Stimulated activated naive CD8-positive, alpha-beta T cell treated with anti-CD3 and anti-CD28 coated beads, Interleukin-15, Interleukin-2, amounts not matched to agents 100 ng/mL and 50 ng/mL, for 24 hours (primary cell): ENCODE data around the gene SYT2.
"Not testable (repeated sequence)": the region's sequence is repeated elsewhere in the genome, so short reads cannot be mapped to it uniquely, and the experiment has no call there.

Experiments used
- H3K27ac Mint-ChIP-seq: one replicate; pipeline ENCODE4 v1.8.0; 2021; ENCODE audit warnings: mild to moderate bottlenecking, mixed read lengths
- H3K27me3 Mint-ChIP-seq: one replicate; pipeline ENCODE4 v1.8.0; 2021; ENCODE audit warnings: mixed read lengths
- H3K36me3 Mint-ChIP-seq: one replicate; pipeline ENCODE4 v1.8.0; 2021; ENCODE audit warnings: low read depth, mixed read lengths
- H3K4me1 Mint-ChIP-seq: one replicate; pipeline ENCODE4 v1.8.0; 2021; ENCODE audit warnings: low read depth, mixed read lengths
- H3K4me3 Mint-ChIP-seq: one replicate; pipeline ENCODE4 v1.8.0; 2021; ENCODE audit warnings: mild to moderate bottlenecking, mixed read lengths
- H3K9me3 Mint-ChIP-seq: one replicate; pipeline ENCODE4 v1.8.0; 2021; ENCODE audit warnings: mixed read lengths

The SYT2 gene

DNA sequence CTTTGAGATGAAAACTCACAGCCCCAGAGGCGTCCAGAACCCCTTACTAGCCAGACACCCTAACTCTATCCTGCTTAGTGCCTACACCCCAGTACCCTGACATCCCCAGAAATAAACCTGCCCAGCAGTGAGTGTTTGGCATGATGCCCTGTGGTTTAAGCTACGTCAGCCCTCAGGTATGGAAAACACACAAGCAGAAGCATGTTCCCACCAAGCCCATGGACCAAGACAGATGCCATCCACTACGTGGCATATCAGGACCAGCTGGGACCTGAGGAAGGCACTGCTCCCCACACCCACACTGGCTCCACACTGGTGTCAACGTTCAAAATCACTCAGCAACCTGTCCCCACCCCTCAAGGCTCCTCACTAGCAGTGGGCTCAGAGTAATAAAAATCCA, 116.4 kb downstream of the SYT2 start:
- Mint-ChIP-seq H3K27me3 (no peaks in the 10 kb centered on the region), H3K36me3 (no peaks in the 10 kb centered on the region), H3K27ac (no peak overlapping the region), H3K4me3 (no peak overlapping the region), H3K9me3 (no peaks in the 10 kb centered on the region), H3K4me1 (no peaks in the 10 kb centered on the region)

- Mint-ChIP-seq H3K27ac (no peak overlapping the region), H3K4me3 (no peak overlapping the region), H3K4me1 (no peaks in the 10 kb centered on the region), H3K27me3 (no peaks in the 10 kb centered on the region), H3K36me3 (no peaks in the 10 kb centered on the region), H3K9me3 (no peaks in the 10 kb centered on the region)
Observed at GRCh38 chr1:202592146-202592545, 118.1 kb downstream of the SYT2 start.

DNA sequence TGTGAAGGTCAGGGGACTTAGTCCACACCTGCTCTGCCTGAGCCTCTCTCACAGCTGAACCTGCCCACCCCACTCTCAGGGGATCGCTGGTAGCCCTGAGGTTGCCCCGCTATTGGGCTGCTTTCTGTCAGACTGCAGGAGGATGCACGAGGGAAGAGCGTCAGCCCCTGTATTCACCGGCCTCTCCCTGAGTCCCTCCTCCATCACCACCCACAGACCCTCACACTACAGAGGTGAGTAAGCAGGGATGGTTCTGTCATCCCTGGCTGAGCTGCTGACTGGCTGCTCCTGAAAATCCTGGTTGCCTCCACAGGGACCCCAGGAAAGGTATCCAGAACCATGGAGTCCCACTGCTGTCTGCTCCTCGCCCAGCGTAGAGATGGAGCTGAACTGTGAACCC, 118.7 kb downstream of the SYT2 start:
- H3K27ac Mint-ChIP-seq = no peak overlapping the region
- H3K36me3 Mint-ChIP-seq = no peaks in the 10 kb centered on the region
- H3K4me1 Mint-ChIP-seq = no peaks in the 10 kb centered on the region
- no peaks in the 10 kb centered on the region for H3K9me3 Mint-ChIP-seq
- H3K4me3 Mint-ChIP-seq = no peak overlapping the region
- H3K27me3 Mint-ChIP-seq = no peaks in the 10 kb centered on the region

DNA sequence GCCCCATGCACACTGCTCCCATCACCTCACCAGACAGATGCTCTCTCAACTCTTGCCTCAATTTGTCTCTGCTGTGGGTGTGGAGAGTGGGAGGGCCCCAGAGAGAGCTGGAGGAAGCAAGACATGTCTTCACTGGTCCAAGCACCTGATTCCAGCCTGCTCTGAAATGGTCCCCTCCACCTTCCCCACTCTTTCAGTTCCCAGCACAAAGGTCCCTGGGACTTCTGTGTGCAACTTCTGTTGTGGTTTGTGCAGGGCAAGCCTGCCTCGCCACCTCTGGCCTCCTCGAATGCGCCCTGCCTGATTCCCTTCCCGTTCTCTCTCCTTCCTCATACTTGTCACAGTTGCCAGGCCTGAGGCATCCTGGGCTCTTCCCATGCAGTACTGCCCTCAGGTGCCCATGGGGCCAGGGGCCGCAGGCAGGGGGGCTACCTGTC, 119.3 kb downstream of the SYT2 start:
- Mint-ChIP-seq H3K4me3 (no peak overlapping the region), H3K9me3 (no peaks in the 10 kb centered on the region), H3K27ac (no peak overlapping the region), H3K4me1 (no peaks in the 10 kb centered on the region), H3K27me3 (no peaks in the 10 kb centered on the region), H3K36me3 (no peaks in the 10 kb centered on the region)

GRCh38 chr1:202590126-202590525, 120.1 kb downstream of the SYT2 start:
- Mint-ChIP-seq H3K27me3 (no peaks in the 10 kb centered on the region), H3K4me1 (no peaks in the 10 kb centered on the region), H3K4me3 (no peak overlapping the region), H3K9me3 (no peaks in the 10 kb centered on the region), H3K27ac (no peak overlapping the region), H3K36me3 (no peaks in the 10 kb centered on the region)

- Mint-ChIP-seq H3K27me3 (no peaks in the 10 kb centered on the region), H3K36me3 (no peaks in the 10 kb centered on the region), H3K4me3 (no peak overlapping the region), H3K4me1 (no peaks in the 10 kb centered on the region), H3K27ac (no peak overlapping the region), H3K9me3 (no peaks in the 10 kb centered on the region)
Observed at GRCh38 chr1:202589190-202589930, 120.9 kb downstream of the SYT2 start.

- H3K36me3 Mint-ChIP-seq = no peaks in the 10 kb centered on the region
- no peaks in the 10 kb centered on the region for H3K4me1 Mint-ChIP-seq
- H3K9me3 Mint-ChIP-seq = no peaks in the 10 kb centered on the region
- H3K27me3 Mint-ChIP-seq = no peaks in the 10 kb centered on the region
- no peak overlapping the region for H3K27ac Mint-ChIP-seq
- H3K4me3 Mint-ChIP-seq = no peak overlapping the region
Observed at GRCh38 chr1:202588503-202589189, 121.6 kb downstream of the SYT2 start.

DNA sequence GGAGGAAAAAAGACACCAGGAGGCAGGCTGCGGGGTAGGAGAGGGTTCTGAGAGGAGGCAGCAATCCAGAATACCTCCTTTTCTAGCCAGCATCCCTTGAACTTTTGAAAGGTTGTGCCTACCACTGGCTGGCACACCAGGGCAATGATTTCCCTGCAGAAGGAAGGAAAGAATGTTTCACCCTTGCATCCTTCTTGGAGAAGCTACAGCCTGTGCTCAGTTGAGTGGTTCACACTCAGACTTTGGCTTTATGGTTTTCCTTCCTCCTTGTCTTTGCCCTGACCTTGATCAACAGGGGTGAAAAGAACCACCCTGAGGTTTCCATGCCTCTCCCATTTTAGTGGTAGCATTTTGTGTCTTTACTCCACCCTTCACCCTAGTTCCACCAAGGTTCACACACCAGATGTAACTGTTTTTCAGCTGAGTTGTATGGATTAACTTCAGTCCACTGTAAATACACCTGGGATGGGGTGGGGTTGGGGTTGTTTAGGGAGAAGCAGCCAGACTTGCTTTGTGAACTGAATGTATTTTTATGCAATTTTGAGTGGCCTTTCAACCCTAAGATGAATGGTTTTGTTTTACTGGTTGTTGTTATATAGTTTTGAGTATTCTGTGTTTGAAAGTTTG, 122.3 kb downstream of the SYT2 start:
- H3K4me3 Mint-ChIP-seq = no peak overlapping the region
- H3K36me3 Mint-ChIP-seq = no peaks in the 10 kb centered on the region
- H3K9me3 Mint-ChIP-seq = no peaks in the 10 kb centered on the region
- H3K27me3 Mint-ChIP-seq = no peaks in the 10 kb centered on the region
- H3K4me1 Mint-ChIP-seq = no peaks in the 10 kb centered on the region
- H3K27ac Mint-ChIP-seq = no peak overlapping the region

GRCh38 chr1:202586871-202587270, 123.4 kb downstream of the SYT2 start:
- no peaks in the 10 kb centered on the region for H3K36me3 Mint-ChIP-seq
- no peaks in the 10 kb centered on the region for H3K27me3 Mint-ChIP-seq
- H3K4me3 Mint-ChIP-seq = no peak overlapping the region
- no peak overlapping the region for H3K27ac Mint-ChIP-seq
- H3K4me1 Mint-ChIP-seq = no peaks in the 10 kb centered on the region
- H3K9me3 Mint-ChIP-seq = no peaks in the 10 kb centered on the region

GRCh38 chr1:202586018-202586821, 124.0 kb downstream of the SYT2 start:
- Mint-ChIP-seq H3K27me3 (no peaks in the 10 kb centered on the region), H3K9me3 (no peaks in the 10 kb centered on the region), H3K27ac (no peak overlapping the region), H3K4me3 (no peak overlapping the region), H3K36me3 (peaks cover 4% of the 10 kb centered on the region), H3K4me1 (no peaks in the 10 kb centered on the region)

DNA sequence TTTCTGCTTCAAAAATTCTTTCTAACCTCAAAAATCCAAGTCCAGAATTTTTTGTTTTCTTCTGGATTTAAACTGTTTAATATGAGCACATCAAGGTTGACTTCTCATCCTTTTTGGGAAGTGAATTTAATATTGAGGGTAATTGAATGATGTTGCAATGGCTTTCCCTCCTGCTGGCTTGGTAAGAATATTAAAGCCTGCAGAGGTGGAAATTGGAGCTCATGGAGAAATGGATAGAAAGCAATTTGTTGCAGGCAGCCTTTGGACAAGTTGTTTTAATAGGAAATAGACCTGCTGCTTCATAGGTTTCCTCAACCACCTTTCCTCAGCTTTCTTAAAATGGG, 124.7 kb downstream of the SYT2 start:
- no peaks in the 10 kb centered on the region for H3K27me3 Mint-ChIP-seq
- no peak overlapping the region for H3K27ac Mint-ChIP-seq
- H3K36me3 Mint-ChIP-seq = peaks cover 11% of the 10 kb centered on the region
- no peaks in the 10 kb centered on the region for H3K9me3 Mint-ChIP-seq
- H3K4me3 Mint-ChIP-seq = no peak overlapping the region
- H3K4me1 Mint-ChIP-seq = no peaks in the 10 kb centered on the region

- Mint-ChIP-seq H3K27ac (no peak overlapping the region), H3K27me3 (no peaks in the 10 kb centered on the region), H3K4me3 (no peak overlapping the region), H3K4me1 (no peaks in the 10 kb centered on the region), H3K36me3 (peaks cover 13% of the 10 kb centered on the region), H3K9me3 (no peaks in the 10 kb centered on the region)
Observed at GRCh38 chr1:202584707-202585589, 125.3 kb downstream of the SYT2 start.

GRCh38 chr1:202582350-202582749, 127.9 kb downstream of the SYT2 start:
- H3K27me3 Mint-ChIP-seq, H3K9me3 Mint-ChIP-seq, H3K4me3 Mint-ChIP-seq, H3K27ac Mint-ChIP-seq, H3K4me1 Mint-ChIP-seq: not testable (repeated sequence)
- peaks cover 13% of the 10 kb centered on the region for H3K36me3 Mint-ChIP-seq

- Mint-ChIP-seq H3K9me3 (no peaks in the 10 kb centered on the region), H3K36me3 (peaks cover 13% of the 10 kb centered on the region), H3K27ac (no peak overlapping the region), H3K4me3 (no peak overlapping the region), H3K4me1 (no peaks in the 10 kb centered on the region), H3K27me3 (no peaks in the 10 kb centered on the region)
Observed at GRCh38 chr1:202580619-202581018, 129.6 kb downstream of the SYT2 start.
